CD14-positive monocyte (primary cell): Measurements from ENCODE around the gene TMPRSS2. TPM values are rescaled to one million over a fixed set of nuclear protein-coding genes. Genes with fewer than 3 reads are reported as not detected.

Experiments used
- DNase-seq, 3 donors: peaks; one replicate each; pipeline ENCODE4 v3.0.0-alpha.2; 2011 to 2022
- H2AFZ ChIP-seq: 2 replicates; pipeline ENCODE4 v1.6.0; 2012; ENCODE audit warnings: mild to moderate bottlenecking, low read depth, low read length, inconsistent platforms; ENCODE audit not compliant: insufficient read depth, poor library complexity, severe bottlenecking
- H3K27ac ChIP-seq, 2 donors: 1 replicate in 1 of 2; 2 replicates in 1 of 2; pipeline ENCODE4 v1.5.1; 2012 to 2013; ENCODE audit warnings: low read length in 2 of 2, control low read depth in 1 of 2, inconsistent platforms in 1 of 2, low read depth in 1 of 2, mild to moderate bottlenecking in 1 of 2
- H3K27me3 ChIP-seq, 2 donors: one replicate each; pipeline versions ENCODE4 v1.6.0 to v1.6.1; 2011 to 2013; ENCODE audit warnings: low read length in 2 of 2; ENCODE audit not compliant: control insufficient read depth in 2 of 2, insufficient read depth in 2 of 2
- H3K36me3 ChIP-seq, 2 donors: replicated peaks in 1 of 2; 1 replicate in 1 of 2; 2 replicates in 1 of 2; pipeline versions ENCODE4 v1.5.1 to v1.6.1; 2012 to 2013; ENCODE audit warnings: low read length in 2 of 2, control low read depth in 1 of 2, inconsistent platforms in 1 of 2, mild to moderate bottlenecking in 1 of 2; ENCODE audit not compliant: insufficient read depth in 2 of 2, control insufficient read depth in 1 of 2
- H3K4me1 ChIP-seq, 2 donors: 1 replicate in 1 of 2; 2 replicates in 1 of 2; pipeline versions ENCODE4 v1.5.1 to v1.6.1; 2012 to 2013; ENCODE audit warnings: low read length in 2 of 2, control low read depth in 1 of 2, inconsistent platforms in 1 of 2, mild to moderate bottlenecking in 1 of 2, moderate library complexity in 1 of 2; ENCODE audit not compliant: insufficient read depth in 2 of 2, control insufficient read depth in 1 of 2
- H3K4me2 ChIP-seq: replicated peaks from 2 replicates; pipeline ENCODE3; 2012; ENCODE audit warnings: low read length, moderate library complexity, mild to moderate bottlenecking; ENCODE audit not compliant: poor library complexity, severe bottlenecking; ENCODE audit errors: extremely low read depth
- H3K4me3 ChIP-seq, 3 experiments: fragments of 200-600 bp in 1 of 3; sonication (generic) in 1 of 3; replicated peaks in 1 of 3; 1 replicate in 2 of 3; 2 replicates in 1 of 3; pipeline ENCODE4 v1.5.1; 2011 to 2013; ENCODE audit warnings: low read length in 3 of 3, mild to moderate bottlenecking in 3 of 3, control low read depth in 2 of 3, low read depth in 2 of 3, inconsistent platforms in 1 of 3, moderate library complexity in 1 of 3
- H3K79me2 ChIP-seq: 2 replicates; pipeline ENCODE4 v1.6.0; 2012; ENCODE audit warnings: mild to moderate bottlenecking, control low read depth, inconsistent platforms, low read length, moderate library complexity; ENCODE audit not compliant: insufficient read depth
- H3K9ac ChIP-seq: 2 replicates; pipeline ENCODE4 v1.6.0; 2017; ENCODE audit warnings: low read length, mild to moderate bottlenecking; ENCODE audit not compliant: insufficient read depth, poor library complexity, severe bottlenecking
- H3K9me3 ChIP-seq, 2 donors: replicated peaks in 1 of 2; 1 replicate in 1 of 2; 2 replicates in 1 of 2; pipeline versions ENCODE4 v1.5.1 to v1.6.1; 2012 to 2013; ENCODE audit warnings: low read length in 2 of 2, control low read depth in 1 of 2; ENCODE audit not compliant: control insufficient read depth in 1 of 2, insufficient read depth in 1 of 2
- H4K20me1 ChIP-seq: 2 replicates; pipeline ENCODE4 v1.6.0; 2012; ENCODE audit warnings: mild to moderate bottlenecking, low read length, control low read depth, moderate library complexity; ENCODE audit not compliant: insufficient read depth
- H3K27ac Mint-ChIP-seq, 7 donors: one replicate each; pipeline ENCODE4 v1.8.0; 2020; ENCODE audit warnings: mild to moderate bottlenecking in 7 of 7, mixed read lengths in 7 of 7, moderate library complexity in 6 of 7, inconsistent platforms in 2 of 7
- H3K27me3 Mint-ChIP-seq, 3 donors: one replicate each; pipeline ENCODE4 v1.8.0; 2021 to 2022; ENCODE audit warnings: low read depth in 3 of 3, mild to moderate bottlenecking in 3 of 3, mixed read lengths in 3 of 3, moderate library complexity in 3 of 3, inconsistent platforms in 1 of 3
- H3K36me3 Mint-ChIP-seq, 2 donors: one replicate each; pipeline ENCODE4 v1.8.0; 2020; ENCODE audit warnings: mixed read lengths in 2 of 2, inconsistent platforms in 1 of 2, mild to moderate bottlenecking in 1 of 2
- H3K4me1 Mint-ChIP-seq: one replicate; pipeline ENCODE4 v1.8.0; 2020; ENCODE audit warnings: mild to moderate bottlenecking, mixed read lengths
- H3K4me3 Mint-ChIP-seq, 2 donors: one replicate each; pipeline ENCODE4 v1.8.0; 2020; ENCODE audit warnings: mild to moderate bottlenecking in 2 of 2, mixed read lengths in 2 of 2, moderate library complexity in 1 of 2
- H3K9me3 Mint-ChIP-seq, 7 donors: one replicate each; pipeline ENCODE4 v1.8.0; 2020 to 2022; ENCODE audit warnings: mixed read lengths in 7 of 7, mild to moderate bottlenecking in 6 of 7, moderate library complexity in 6 of 7, inconsistent platforms in 2 of 7
- WGBS: methylation state at CpG from one replicate; pipeline ENCODE4 v1.1.5; 2013; ENCODE audit warnings: missing lambda C conversion rate; ENCODE audit not compliant: insufficient coverage; 5-methylcytosine and 5-hydroxymethylcytosine counted together
- intact Hi-C, 2 donors: fragments of 100-400 bp; cut with micrococcal nuclease; formaldehyde crosslinking; loops; one replicate each; pipeline versions ENCODE4 v1.15.0 to v1.15.1; 2023
- polyA plus RNA-seq, 3 donors: library from polyadenylated mRNA; depleted of rRNA in 1 of 3; unstranded in 2 of 3; stranded (reverse) in 1 of 3; fragments of 300-500 nt in 2 of 3; fragments of >200 nt in 1 of 3; fragmentation: Illumina TruSeq in 2 of 3; gene quantifications; 1 replicate in 2 of 3; 2 replicates in 1 of 3; pipeline ENCODE4 v1.2.3, GENCODE V29; 2012 to 2021
- TF ChIP-seq, protein P1 (sequence below): fragments of 200-600 bp; IDR thresholded peaks from one replicate; pipeline ENCODE4 v1.8.0; 2022; ENCODE audit warnings: antibody characterized with exemption, mild to moderate bottlenecking

The TMPRSS2 gene
- polyA plus RNA-seq, 3 donors, result not detected

DNA sequence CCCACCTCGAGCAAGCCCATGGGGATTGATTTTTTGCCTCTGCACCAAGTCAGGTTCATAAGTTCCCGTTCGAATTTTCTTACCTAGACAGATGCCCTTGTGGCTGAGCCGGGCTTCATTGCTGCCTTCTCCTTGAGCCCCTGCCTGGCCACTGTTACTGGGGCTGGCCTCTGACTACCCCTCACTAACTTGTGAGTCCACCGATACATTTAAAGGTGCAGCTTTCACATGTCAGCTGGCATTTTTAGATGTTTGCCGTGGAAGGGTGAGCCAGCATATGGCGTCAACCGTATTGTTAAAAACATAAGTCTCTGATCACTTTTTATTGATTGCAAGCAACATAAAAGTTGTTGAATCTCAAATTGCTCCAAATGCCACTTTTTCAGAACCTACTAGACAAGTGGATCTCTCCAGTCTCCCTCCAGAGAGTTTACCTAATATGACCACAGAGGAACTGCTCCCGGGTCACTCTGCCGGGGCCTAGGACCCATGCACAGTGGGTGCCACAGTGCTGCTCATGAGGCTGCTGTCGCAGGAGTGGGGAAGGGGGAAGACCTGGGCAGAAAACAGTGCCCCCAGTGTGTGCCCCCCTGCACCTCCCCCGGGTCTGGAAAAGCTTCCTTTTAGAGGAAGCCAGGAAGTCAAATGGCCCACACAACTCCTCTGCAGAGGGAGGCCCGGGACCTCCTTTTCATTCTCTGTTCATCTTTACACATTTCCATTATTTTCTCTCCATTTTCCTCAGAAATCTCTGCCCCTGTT is 63.1 kb downstream of the TMPRSS2 start:
- Histone ChIP-seq H2AFZ (no peak overlapping the region), H3K36me3 (peaks cover 85 to 100% of the 10 kb centered on the region in 2 donors), H3K27me3 (no peaks in the 10 kb centered on the region), H3K9ac (no peak overlapping the region), H3K4me3 (no peak overlapping the region), H3K4me2 (no peak overlapping the region), H3K9me3 (no peaks in the 10 kb centered on the region), H3K79me2 (no peaks in the 10 kb centered on the region), H4K20me1 (peaks cover 4% of the 10 kb centered on the region), H3K27ac (no peak overlapping the region), H3K4me1 (no peaks in the 10 kb centered on the region)
- Mint-ChIP-seq H3K9me3 (peaks cover 0 to 3% (median 0%) of the 10 kb centered on the region in 7 donors), H3K27ac (no peak overlapping the region), H3K4me1 (no peaks in the 10 kb centered on the region), H3K27me3 (peaks cover 0 to 2% (median 0%) of the 10 kb centered on the region in 3 donors), H3K4me3 (no peak overlapping the region), H3K36me3 (peaks cover 94 to 100% of the 10 kb centered on the region in 2 donors)
- TF ChIP-seq, protein P1, sequence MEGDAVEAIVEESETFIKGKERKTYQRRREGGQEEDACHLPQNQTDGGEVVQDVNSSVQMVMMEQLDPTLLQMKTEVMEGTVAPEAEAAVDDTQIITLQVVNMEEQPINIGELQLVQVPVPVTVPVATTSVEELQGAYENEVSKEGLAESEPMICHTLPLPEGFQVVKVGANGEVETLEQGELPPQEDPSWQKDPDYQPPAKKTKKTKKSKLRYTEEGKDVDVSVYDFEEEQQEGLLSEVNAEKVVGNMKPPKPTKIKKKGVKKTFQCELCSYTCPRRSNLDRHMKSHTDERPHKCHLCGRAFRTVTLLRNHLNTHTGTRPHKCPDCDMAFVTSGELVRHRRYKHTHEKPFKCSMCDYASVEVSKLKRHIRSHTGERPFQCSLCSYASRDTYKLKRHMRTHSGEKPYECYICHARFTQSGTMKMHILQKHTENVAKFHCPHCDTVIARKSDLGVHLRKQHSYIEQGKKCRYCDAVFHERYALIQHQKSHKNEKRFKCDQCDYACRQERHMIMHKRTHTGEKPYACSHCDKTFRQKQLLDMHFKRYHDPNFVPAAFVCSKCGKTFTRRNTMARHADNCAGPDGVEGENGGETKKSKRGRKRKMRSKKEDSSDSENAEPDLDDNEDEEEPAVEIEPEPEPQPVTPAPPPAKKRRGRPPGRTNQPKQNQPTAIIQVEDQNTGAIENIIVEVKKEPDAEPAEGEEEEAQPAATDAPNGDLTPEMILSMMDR, result no peak
- intact Hi-C loops, result no loop called here
- WGBS, result 84% methylated on average over 11 of the region's 13 CpGs
- DNase-seq, result no peak

DNA sequence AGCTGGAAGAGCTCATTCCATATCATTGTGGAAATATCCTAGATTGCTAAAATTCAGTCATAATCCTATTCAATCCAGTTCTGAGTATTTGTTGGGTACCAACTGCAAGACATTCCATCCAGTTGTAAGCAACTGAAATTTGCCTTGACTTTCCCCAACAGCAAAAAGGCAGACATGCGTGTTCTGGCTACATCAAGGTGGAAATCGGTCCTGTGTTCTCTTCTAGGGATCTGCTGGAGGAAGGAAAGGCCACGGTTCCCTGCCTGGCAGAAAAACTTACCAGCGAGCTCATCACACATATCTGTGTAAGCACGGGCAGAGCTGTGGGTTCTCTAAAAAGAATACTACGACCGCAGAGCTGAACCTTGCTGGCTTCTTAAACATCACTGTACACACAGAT is 64.4 kb downstream of the TMPRSS2 start:
- H3K9ac ChIP-seq, result no peak overlapping the region
- TF ChIP-seq, protein P1, result no peak
- no peaks in the 10 kb centered on the region for H3K79me2 ChIP-seq
- no peaks in the 10 kb centered on the region for H3K27me3 ChIP-seq
- Mint-ChIP-seq H3K36me3 (peaks cover 94 to 99% of the 10 kb centered on the region in 2 donors), H3K4me1 (no peaks in the 10 kb centered on the region), H3K27me3 (peaks cover 0 to 2% (median 0%) of the 10 kb centered on the region in 3 donors), H3K27ac (no peak overlapping the region), H3K4me3 (no peak overlapping the region), H3K9me3 (peaks cover 0 to 3% (median 0%) of the 10 kb centered on the region in 7 donors)
- intact Hi-C loops, result no loop called here
- WGBS, result 100% methylated on average over 2 of the region's 7 CpGs
- H3K9me3 ChIP-seq, result no peaks in the 10 kb centered on the region
- no peaks in the 10 kb centered on the region for H3K4me1 ChIP-seq
- no peak for DNase-seq
- no peak overlapping the region for H3K4me3 ChIP-seq
- peaks cover 4% of the 10 kb centered on the region for H4K20me1 ChIP-seq
- peaks cover 89 to 100% of the 10 kb centered on the region in 2 donors for H3K36me3 ChIP-seq
- no peak overlapping the region for H3K27ac ChIP-seq
- H2AFZ ChIP-seq, result no peak overlapping the region
- H3K4me2 ChIP-seq, result no peak overlapping the region
